CD4-positive, alpha-beta T cell treated with Interleukin-21 for 1 hour (primary cell): Measurements from ENCODE around the gene TPRG1L.

Experiments used
- DNase-seq: peaks from one replicate; pipeline ENCODE4 v3.0.0-alpha.2; 2020

The TPRG1L gene

DNA sequence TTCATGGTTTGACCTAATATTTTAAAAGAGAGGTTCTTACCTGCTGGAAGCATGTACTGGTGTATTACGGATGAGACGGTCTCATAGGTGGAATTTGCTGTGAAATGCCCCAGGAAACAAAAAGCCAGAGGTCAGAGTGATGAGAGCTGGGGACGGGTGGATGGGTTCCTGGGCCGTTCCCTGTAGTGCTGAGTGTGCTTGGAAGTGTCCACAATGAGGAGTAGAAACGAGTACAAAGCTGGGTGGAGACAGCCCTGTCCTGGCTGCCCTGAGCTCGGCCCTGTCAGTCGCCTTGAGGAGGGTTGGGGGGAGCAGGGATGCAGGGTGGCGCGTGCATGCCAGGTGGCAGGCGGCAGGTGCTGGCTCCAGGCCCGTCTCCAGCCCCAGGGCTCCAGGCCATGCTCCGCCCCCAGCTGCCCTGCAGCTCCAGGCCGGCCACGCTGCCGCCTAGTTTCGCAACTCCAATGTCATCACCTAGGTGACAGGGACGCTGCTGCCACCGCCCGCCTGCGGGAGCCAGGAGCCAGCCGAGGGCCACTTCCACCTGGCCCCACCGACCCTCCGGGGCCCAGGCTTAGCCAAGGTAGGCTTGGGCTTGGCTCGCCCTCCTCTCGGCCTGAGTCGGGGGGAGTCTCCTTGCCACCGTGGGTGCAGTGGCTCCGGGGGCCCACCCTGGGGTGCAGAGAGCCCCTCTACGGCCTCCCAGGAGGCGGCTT, 43.9 kb downstream of the TPRG1L start:
- DNase-seq = no peak

DNA sequence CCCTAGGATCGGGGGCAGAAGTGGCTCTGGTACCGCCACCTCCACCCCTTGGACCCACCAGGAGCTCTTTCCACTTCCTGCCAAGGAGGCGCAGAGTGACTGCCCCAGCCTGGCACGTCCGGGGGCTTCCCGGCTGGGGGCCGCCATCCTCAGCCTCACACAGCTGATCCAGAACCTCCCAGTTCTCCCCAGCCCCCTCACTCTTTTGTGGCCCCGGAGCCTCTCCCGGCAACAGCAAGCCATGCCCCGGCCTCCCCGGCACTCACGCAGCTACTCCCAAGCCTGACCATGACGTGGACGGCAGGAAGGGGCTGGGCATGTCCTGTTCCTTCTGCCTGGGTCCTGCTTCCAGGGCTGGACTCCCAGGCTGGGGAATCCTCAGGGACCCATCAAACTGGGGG, 44.6 kb downstream of the TPRG1L start:
- DNase-seq = no peak

DNA sequence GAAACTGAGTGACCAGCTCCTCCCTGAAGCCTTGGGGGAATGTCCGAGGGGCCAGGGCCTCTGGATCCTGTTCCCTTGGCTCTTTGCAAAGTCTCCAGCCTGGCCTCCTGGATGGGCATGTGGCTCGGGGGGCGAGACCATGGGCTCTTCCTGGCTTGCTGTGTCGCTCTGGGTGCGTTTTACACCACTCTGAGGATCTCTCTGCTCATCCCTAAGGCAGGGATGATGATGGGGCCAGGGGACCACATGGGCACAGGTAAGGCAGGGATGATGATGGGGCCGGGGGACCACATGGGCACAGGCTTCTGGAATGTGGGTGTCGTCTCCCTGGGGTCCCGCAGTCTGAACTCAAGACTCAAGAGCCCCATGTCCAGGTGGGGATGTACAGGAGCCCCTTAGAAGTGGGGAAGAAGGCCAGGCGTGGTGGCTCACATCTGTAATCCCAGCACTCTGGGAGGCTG, 45.2 kb downstream of the TPRG1L start:
- no peak for DNase-seq

DNA sequence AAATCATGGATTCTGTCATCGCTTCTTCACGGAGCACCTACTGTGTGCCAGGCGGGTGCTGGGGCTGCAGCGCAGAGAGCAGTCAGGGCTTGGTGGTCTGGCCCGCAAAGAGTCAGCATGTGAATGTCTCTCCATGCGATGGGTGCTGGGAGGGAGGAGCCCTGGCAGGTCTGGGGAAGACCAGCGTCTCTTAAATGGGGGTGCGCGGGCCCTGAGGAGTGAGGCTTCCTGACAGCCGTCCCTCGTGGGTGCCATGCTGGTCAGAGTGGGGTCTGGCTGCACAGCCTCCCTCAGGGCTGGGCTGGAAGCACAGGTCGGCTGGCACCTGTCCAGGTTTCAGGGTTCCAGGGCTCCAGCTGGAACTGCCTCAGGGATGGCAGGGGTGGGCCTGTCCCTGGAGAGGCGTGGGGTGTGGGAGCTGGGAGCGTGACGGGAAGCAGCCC, 46.0 kb downstream of the TPRG1L start:
- DNase-seq = no peak

DNA sequence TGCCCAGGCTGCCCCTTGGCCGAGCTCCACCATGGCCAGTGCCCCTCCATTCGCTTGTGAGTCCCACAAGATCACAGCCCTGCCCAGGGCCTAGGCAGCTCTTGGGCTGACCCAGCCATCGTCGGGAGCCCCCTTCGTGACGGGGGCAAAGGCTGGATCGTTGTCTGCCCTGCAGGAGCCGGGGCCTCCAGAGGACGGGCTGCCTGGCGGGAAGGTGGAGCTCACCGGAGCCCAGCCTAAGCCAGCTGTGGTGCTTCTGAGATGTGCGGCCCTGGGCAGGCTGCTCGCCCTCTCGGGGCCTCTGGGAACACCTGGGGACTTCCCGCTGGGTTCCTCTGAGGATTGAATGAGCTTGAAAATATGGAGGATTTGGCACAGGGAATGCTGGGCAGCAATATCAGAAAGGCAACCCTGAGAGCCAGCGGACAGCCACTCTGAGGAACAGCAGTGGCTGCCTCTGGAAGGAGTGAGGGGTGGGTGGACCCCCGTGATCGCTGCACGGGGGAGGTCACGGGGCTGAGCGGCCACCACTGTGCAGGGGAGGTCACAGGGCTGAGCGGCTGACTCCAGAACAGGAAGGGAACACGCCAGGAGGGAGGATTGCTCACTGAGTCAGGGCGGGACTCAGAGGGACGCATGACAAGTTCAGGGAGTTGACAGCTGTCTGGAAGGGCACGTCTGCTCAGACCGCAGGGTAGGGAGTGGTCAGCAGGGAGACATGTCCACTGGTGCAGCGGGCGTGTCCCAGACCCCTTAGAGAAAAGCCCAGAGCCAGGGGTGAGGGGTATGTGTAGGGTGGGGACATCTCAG, 46.8 kb downstream of the TPRG1L start:
- DNase-seq = no peak

DNA sequence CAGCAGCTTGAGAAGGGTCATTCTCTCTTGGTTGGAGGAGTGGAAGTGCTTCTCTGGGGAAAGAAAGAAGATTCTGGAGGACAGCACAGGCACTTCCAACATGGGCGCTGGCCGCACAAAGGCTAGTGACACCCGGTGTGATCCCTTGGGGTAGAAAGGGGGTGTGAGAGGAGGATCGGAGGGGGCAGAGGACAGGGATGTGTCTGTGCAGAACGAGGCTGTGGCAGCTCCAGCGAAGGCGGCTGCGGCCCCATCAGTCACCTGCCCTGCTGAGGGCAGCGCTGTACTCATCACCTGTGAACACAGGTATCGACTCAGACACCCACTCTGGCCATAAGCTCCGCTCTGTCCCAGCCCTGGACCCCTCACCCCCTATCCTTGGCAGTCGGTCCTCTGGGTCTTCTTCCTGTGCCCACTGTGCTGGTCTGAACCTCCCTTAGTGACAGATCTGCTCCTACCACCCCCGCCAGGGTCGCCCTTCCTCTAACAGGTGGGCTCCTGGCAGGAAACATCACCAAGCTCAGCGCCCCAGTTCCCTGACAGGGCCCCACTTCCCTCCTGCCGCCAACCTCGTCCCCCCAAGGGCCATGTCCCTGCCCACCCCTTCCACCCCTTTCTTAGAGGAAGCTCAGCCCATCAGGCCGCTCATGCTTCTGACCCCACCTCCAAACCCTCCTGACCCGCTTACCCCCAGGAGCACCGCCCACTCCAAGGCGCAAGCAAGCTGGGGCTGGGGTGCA, 47.6 kb downstream of the TPRG1L start:
- no peak for DNase-seq

DNA sequence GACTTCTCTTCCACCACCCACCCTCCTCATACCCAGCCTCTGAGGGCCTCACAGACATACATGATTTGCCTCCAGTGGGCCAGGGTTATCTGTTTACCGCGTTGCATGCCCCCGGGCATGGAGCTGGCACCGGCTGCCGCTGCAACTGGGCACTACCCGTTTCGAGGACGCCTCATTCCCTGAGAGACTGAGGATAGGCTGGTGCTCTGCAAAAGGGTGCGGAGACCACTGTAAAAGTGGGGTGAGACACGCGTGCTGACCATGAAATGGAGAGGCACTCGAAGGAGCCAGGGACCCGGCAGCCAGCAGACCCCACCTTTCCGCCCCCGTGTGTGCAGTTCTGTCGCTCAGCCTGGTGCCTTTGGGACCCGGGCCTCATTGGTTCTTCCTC, 48.2 kb downstream of the TPRG1L start:
- no peak for DNase-seq

DNA sequence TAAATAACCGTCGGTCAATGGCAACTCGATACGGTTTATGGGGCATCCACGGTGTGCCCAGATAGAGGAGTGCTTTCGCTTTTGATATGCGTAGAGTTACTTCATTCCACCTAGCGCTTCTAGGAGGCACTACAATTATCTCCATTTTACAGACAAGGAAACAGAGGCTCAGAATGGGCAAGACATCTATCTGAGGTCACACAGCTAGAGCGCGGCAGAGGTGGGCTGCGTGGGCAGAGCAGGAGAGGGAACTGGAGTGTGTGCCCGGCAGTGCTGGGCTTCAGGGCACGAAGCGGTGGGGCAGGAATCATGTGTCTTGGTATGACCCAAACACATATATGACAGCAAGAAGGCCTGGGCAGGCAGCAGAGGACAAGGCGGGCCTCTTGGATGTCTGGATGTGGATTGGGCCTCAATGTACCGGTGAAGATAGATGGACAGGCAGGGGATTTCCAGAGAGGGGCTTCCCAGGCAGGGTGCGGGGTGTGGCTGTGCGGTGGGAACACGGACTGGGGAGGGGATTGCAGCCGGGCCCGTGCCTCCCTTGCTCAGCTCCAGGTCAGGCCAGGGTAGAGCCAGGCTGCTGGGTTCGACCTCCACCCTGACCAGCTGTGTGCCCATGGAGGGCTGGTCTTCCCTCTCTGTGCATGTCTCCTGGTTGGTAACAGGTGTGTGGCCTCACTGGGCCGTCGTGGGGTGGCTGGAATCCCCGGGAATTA, 48.7 kb downstream of the TPRG1L start:
- peak; percentile 29 for DNase-seq

DNA sequence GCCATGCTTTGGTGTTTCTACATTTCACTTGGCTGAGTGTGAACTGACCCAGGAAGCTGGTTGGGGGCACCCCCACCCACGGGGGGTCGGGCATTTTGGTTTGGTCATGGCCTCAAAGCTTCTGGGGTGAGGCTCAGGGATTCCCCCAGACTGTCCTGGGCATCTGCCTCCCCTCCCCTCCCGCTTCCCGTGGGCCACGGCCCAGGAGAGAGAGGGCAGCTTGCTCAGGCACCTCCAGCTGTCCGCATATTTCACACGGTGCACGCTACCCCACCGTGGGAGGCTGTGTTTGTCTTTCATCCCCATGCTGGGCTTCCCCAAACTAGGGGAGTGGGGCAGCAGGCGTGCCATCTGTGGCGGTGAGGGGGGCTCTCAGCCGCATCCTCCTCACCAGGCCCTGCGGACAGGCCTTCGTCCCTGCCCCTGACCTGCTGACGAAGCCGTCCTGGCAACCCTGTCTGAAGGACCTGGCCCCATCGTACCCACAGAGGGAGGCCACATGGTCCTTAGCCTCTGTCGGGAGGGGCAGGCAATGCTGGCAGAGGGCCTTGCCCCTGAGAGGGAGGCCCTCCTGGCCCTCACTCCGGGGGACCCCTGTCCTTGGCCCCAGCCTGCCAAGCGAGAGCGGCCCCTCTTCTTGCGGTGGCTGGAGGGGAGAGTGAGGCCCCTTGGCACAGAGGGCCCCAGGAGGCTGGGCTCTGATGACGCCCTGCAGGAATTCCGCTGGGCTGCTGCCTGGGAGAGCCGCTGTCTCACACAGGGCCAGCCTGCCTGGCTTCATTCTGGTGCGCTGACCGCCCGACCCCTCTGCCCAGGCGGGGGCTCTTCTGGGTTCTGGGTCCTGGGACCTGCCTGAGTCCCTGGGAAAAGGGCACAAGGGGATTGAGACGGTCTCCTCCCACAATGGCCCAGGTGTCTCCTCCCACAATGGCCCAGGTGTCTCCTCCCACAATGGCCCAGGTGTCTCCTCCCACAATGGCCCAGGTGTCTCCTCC, 49.6 kb downstream of the TPRG1L start:
- DNase-seq = no peak

DNA sequence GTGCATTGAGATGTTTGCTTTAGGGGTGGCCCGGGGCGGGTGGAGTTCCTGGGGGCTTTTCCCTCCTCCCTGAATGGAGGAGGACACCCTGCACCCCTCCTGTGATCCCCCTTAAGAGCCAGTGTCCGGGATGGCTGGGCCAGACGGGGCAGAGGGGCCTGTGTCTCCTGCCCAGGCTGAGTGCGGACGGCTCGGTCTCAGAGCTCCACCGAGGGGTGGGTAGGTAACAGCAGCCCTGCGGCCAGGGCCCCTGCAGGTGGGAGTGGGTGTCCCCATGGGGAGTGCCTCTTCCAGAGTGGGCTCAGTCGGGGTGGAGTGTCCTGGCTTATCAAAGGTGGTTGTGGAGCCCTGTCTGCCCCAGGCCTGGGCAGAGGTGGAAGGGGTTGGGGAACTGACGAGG, 50.6 kb downstream of the TPRG1L start:
- no peak for DNase-seq

DNA sequence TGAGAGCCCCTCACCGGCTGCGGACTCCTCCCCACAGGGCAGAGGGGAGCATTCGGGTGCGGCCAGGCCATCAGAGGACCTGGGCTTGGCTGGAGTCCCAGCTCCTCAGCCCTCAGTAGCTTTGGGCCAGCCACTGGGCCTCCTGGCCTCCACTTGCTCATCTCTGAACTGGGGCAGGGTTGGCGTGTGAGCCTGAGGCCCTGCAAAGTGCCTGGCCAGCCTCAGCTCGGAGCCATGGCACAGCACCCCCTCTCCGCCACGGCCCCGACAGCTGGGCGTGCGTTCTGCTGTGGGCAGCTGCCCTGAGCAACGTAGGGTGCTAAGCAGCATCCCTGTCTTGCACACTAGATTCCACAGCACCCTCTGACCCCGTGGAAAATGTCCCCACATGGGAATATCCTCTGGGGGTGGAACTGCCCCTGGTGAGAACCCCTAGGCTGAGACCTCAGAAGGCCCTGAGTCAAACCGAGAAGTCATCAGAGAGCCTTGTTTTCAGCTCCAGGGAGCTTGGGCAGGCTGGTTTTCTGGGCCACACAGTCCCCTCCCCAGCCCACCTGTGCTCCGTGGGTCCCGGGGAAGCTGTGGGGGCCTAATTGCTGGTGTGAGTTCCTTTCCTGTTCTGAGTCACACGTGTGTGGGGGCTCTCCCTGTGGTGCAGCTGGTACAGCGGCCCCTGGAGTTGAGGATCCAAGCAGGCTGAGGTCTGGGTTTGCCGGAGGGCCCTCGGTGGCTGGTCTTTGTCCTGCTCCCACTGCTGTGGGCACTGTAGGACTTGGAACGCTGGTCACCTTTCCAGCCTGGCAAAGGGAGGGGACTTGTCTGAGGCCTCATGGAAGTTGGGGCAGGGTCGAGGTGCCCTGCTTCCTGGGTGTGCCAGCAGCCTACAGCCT, 52.0 kb downstream of the TPRG1L start:
- DNase-seq = no peak

DNA sequence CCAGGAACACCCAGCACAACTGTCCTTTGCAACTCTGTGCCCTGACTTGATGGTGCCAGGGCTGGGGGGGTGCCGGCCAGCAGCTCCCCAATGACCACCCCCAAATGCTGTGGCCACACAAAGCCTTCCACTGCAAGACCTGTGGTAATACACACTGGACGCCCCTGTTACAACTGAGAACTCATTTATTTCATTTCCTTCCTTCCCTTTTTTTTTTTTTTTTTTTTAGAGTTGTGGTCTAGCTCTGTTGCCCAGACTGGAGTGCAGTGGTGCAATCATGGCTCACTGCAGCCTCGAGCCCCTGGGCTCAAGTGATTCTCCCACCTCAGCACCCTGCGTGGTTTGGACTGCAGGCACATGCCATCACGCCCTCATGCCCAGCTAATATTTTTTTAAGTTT, 52.7 kb downstream of the TPRG1L start:
- no peak for DNase-seq

DNA sequence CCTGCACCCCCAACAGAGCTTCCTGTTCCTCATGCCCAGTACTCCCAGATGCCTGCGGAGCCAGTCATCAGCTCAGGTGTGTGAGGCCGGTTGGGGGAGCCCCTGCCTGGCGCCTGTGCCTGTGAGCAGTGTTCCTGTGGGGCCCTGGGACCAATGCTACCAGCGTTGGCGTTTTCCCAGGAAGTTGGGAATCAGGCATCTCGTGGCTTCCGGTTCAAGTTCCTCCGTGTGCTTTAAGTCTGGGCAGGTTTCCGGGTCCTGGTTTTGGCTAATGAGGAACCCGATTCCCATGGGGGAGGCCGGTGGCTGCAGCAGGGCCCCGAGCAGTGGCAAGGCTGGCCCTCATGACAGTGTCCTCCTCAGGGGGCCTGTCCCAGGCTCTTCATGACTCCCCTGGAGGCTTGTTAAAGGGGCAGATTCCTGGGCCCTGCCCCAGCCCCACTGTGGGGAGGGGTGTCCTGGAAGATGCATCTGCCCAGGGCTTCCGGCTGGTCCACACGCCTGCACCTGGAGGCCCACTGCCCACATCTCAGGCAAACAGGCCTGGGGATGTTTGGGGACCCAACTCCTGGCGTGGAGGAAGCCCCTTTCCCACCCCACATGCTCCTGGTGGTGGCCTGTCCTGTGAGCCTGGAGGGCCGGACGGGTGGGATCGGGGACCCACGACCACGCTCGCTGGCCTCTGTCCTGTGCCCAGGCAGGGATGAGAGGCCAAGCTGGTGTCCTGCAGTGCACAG, 53.7 kb downstream of the TPRG1L start:
- no peak for DNase-seq

DNA sequence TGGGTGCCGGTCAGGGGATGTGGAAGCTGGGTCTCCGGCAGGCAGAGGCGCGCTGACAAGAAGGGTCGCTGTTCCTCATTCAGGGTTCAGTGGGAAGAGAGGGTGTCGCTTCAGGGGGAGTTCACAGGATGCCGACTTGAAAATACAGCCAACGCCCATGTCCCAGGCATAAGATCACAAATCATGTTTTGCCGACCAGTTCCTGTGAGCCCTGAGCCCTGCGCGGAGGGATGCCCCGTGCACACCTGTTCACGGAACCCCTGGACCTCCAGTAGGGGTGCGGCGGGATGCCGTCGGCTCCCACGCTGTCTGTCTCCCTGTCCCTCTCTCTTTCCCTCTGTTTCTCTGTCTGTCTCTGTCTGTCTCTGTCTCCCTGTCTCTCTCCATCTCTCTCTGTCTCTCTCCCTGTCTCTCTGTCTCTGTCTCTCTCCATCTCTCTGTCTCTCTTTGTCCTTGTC, 54.3 kb downstream of the TPRG1L start:
- DNase-seq = no peak
